H1 (cell line): ENCODE results near the gene OSBP. TPM values are rescaled to one million over a fixed set of nuclear protein-coding genes. Genes with fewer than 3 reads are reported as not detected.

Experiments
- CTCF ChIA-PET: fragments of 300-600 bp; sonication (Branson Sonifier 250); formaldehyde crosslinking; loops from one replicate; lab custom pipeline; 2021; ENCODE audit not compliant: partially characterized antibody; lab: Charles Lee
- POLR2A ChIA-PET: fragments of 300-600 bp; sonication (Branson Sonifier 250); formaldehyde crosslinking; loops from one replicate; lab custom pipeline; 2021; ENCODE audit warnings: inconsistent platforms; ENCODE audit not compliant: partially characterized antibody; lab: Charles Lee
- DNase-seq, 2 experiments: peaks; one replicate each; pipeline versions ENCODE4 v3.0.0 to v3.0.0-alpha.2; 2010 to 2022; ENCODE audit warnings: low spot score in 2 of 2, low read depth in 1 of 2, mixed read lengths in 1 of 2
- FAIRE-seq: peaks from 2 replicates; lab custom pipeline; 2011; peaks lifted over from hg19 to GRCh38; lab: Jason Lieb, UNC
- H2AFZ ChIP-seq: 2 replicates; pipeline ENCODE4 v1.8.1; 2012; ENCODE audit warnings: low read length, inconsistent platforms
- H2AK5ac ChIP-seq: 2 replicates; pipeline ENCODE4 v1.6.1; 2013; ENCODE audit warnings: low read depth, low read length
- H2BK120ac ChIP-seq: replicated peaks from 2 replicates; pipeline ENCODE3; 2013; ENCODE audit warnings: low read depth, low read length, inconsistent platforms
- H2BK12ac ChIP-seq: 2 replicates; pipeline ENCODE4 v1.6.1; 2013; ENCODE audit warnings: low read depth, low read length
- H2BK15ac ChIP-seq: 2 replicates; pipeline ENCODE4 v1.6.1; 2013; ENCODE audit warnings: low read length
- H2BK20ac ChIP-seq: 2 replicates; pipeline ENCODE4 v1.6.1; 2013; ENCODE audit warnings: low read length
- H2BK5ac ChIP-seq: 2 replicates; pipeline ENCODE4 v1.6.1; 2013; ENCODE audit warnings: low read depth, low read length
- H3K14ac ChIP-seq: 2 replicates; pipeline ENCODE4 v1.6.1; 2013; ENCODE audit warnings: inconsistent platforms; ENCODE audit not compliant: insufficient read length
- H3K18ac ChIP-seq: 2 replicates; pipeline ENCODE4 v1.6.1; 2013; ENCODE audit warnings: low read length; ENCODE audit errors: extremely low read depth
- H3K23ac ChIP-seq: 2 replicates; pipeline ENCODE4 v1.6.1; 2013; ENCODE audit warnings: inconsistent platforms; ENCODE audit not compliant: insufficient read length
- H3K23me2 ChIP-seq: 2 replicates; pipeline ENCODE4 v1.6.1; 2013; ENCODE audit warnings: low read depth, low read length
- H3K27ac ChIP-seq: 2 replicates; pipeline ENCODE4 v1.6.1; 2011; ENCODE audit warnings: low read depth, low read length, inconsistent platforms
- H3K27me3 ChIP-seq, 4 experiments: replicated peaks in 1 of 4; 1 replicate in 1 of 4; 2 replicates in 3 of 4; pipeline versions ENCODE4 v1.6.1 to v1.8.1; 2011 to 2013; ENCODE audit warnings: low read length in 3 of 4, mild to moderate bottlenecking in 3 of 4, inconsistent platforms in 2 of 4, mixed read lengths in 2 of 4, moderate library complexity in 1 of 4; ENCODE audit not compliant: control insufficient read depth in 3 of 4, insufficient read depth in 3 of 4; ENCODE audit errors: extremely low read depth in 1 of 4
- H3K36me3 ChIP-seq, 4 experiments: 2 replicates each; pipeline versions ENCODE4 v1.6.1 to v1.8.1; 2011 to 2013; ENCODE audit warnings: mild to moderate bottlenecking in 4 of 4, low read length in 3 of 4, moderate library complexity in 2 of 4, control low read depth in 1 of 4, inconsistent platforms in 1 of 4; ENCODE audit not compliant: insufficient read depth in 4 of 4, control insufficient read depth in 2 of 4
- H3K4ac ChIP-seq: replicated peaks from 2 replicates; pipeline ENCODE3; 2013; ENCODE audit warnings: low read length, low read depth, mixed read lengths, inconsistent platforms; ENCODE audit not compliant: insufficient read length
- H3K4me1 ChIP-seq, 4 experiments: replicated peaks in 1 of 4; 1 replicate in 1 of 4; 2 replicates in 3 of 4; pipeline versions ENCODE4 v1.6.1 to v1.8.1; 2011 to 2013; ENCODE audit warnings: low read length in 3 of 4, inconsistent platforms in 2 of 4, mixed read lengths in 1 of 4; ENCODE audit not compliant: insufficient read depth in 4 of 4, control insufficient read depth in 3 of 4
- H3K4me2 ChIP-seq, 2 experiments: 2 replicates each; pipeline versions ENCODE4 v1.6.1 to v1.8.1; 2011 to 2013; ENCODE audit warnings: low read depth in 2 of 2, low read length in 2 of 2, control low read depth in 1 of 2, inconsistent platforms in 1 of 2, mild to moderate bottlenecking in 1 of 2; ENCODE audit not compliant: insufficient read depth in 1 of 2
- H3K4me3 ChIP-seq, 4 experiments: fragments of 200-600, 300-600 bp in 1 of 4; sonication (generic), shearing (Covaris generic), sonication (Bioruptor Twin) in 1 of 4; 2 replicates each; pipeline versions ENCODE4 v1.5.1 to v1.8.1; 2011 to 2016; ENCODE audit warnings: low read length in 4 of 4, low read depth in 3 of 4, control low read depth in 2 of 4, inconsistent platforms in 2 of 4, mild to moderate bottlenecking in 2 of 4, mixed read lengths in 1 of 4, moderate library complexity in 1 of 4; ENCODE audit not compliant: insufficient read depth in 2 of 4; ENCODE audit errors: extremely low read depth in 1 of 4
- H3K56ac ChIP-seq: replicated peaks from 2 replicates; pipeline ENCODE3; 2013; ENCODE audit warnings: low read depth, mild to moderate bottlenecking, mixed read lengths, low read length, inconsistent platforms; ENCODE audit not compliant: insufficient read length
- H3K79me1 ChIP-seq: 2 replicates; pipeline ENCODE4 v1.6.1; 2013; ENCODE audit warnings: low read depth, low read length, control low read depth
- H3K79me2 ChIP-seq, 2 experiments: 2 replicates each; pipeline versions ENCODE4 v1.6.1 to v1.8.1; 2012 to 2013; ENCODE audit warnings: low read length in 2 of 2, mild to moderate bottlenecking in 2 of 2, inconsistent platforms in 1 of 2; ENCODE audit not compliant: insufficient read depth in 2 of 2, control insufficient read depth in 1 of 2
- H3K9ac ChIP-seq, 4 experiments: replicated peaks in 1 of 4; 1 replicate in 1 of 4; 2 replicates in 3 of 4; pipeline versions ENCODE4 v1.6.1 to v1.8.1; 2011 to 2013; ENCODE audit warnings: low read depth in 3 of 4, low read length in 3 of 4, control low read depth in 2 of 4, mild to moderate bottlenecking in 2 of 4, moderate library complexity in 2 of 4, inconsistent platforms in 1 of 4; ENCODE audit errors: extremely low read depth in 1 of 4
- H3K9me3 ChIP-seq, 2 experiments: 2 replicates each; pipeline versions ENCODE4 v1.6.1 to v1.8.1; 2012 to 2013; ENCODE audit warnings: mild to moderate bottlenecking in 2 of 2, moderate library complexity in 2 of 2, control low read depth in 1 of 2, inconsistent platforms in 1 of 2, low read depth in 1 of 2, low read length in 1 of 2, mixed read lengths in 1 of 2; ENCODE audit not compliant: insufficient read depth in 2 of 2
- H4K20me1 ChIP-seq, 2 experiments: replicated peaks in 1 of 2; 2 replicates each; pipeline versions ENCODE3 to v1.8.1; 2011 to 2013; ENCODE audit warnings: inconsistent platforms in 2 of 2, low read length in 2 of 2, mild to moderate bottlenecking in 1 of 2; ENCODE audit not compliant: insufficient read depth in 2 of 2, control insufficient read depth in 1 of 2
- H4K5ac ChIP-seq: 2 replicates; pipeline ENCODE4 v1.6.1; 2013; ENCODE audit warnings: low read length, low read depth, mixed read lengths, inconsistent platforms; ENCODE audit not compliant: insufficient read length
- H4K8ac ChIP-seq: 2 replicates; pipeline ENCODE4 v1.8.0; 2013; ENCODE audit warnings: mild to moderate bottlenecking, moderate library complexity, low read length, inconsistent platforms; ENCODE audit not compliant: insufficient read depth; ENCODE audit errors: extremely low read depth
- H4K91ac ChIP-seq: replicated peaks from 2 replicates; pipeline ENCODE3; 2013; ENCODE audit warnings: low read length, mixed read lengths, inconsistent platforms; ENCODE audit not compliant: insufficient read length
- BACH1 ChIP-seq: IDR thresholded peaks from 2 replicates; pipeline ENCODE4 v1.6.1; 2012; ENCODE audit warnings: low read length, improper control_type of control experiment
- CEBPB ChIP-seq: IDR thresholded peaks from 2 replicates; pipeline ENCODE4 v1.6.1; 2012; ENCODE audit warnings: low read depth, low read length
- CHD2 ChIP-seq: IDR thresholded peaks from 2 replicates; pipeline ENCODE4 v1.6.1; 2012; ENCODE audit warnings: low read length, improper control_type of control experiment
- E2F6 ChIP-seq: IDR thresholded peaks from 2 replicates; pipeline ENCODE4 v1.6.1; 2012; ENCODE audit warnings: inconsistent platforms
- GABPA ChIP-seq: IDR thresholded peaks from 2 replicates; pipeline ENCODE4 v1.6.1; 2011; ENCODE audit warnings: mild to moderate bottlenecking, low read length, moderate library complexity, borderline replicate concordance; ENCODE audit not compliant: insufficient read depth
- KDM4A ChIP-seq: IDR thresholded peaks from one replicate; pipeline ENCODE4 v1.7.1; 2012; ENCODE audit warnings: low read depth, mild to moderate bottlenecking, moderate library complexity, low read length, inconsistent platforms; ENCODE audit not compliant: severe bottlenecking
- MAFK ChIP-seq: IDR thresholded peaks from 2 replicates; pipeline ENCODE4 v1.6.1; 2012; ENCODE audit warnings: low read depth, mild to moderate bottlenecking, improper control_type of control experiment, low read length
- POU5F1 ChIP-seq: IDR thresholded peaks from 2 replicates; pipeline ENCODE4 v1.6.1; 2011; ENCODE audit warnings: low read depth, mild to moderate bottlenecking, low read length, moderate library complexity
- RNF2 ChIP-seq: fragments of 200-900, 300-1000 bp; sonication (generic); IDR thresholded peaks from 2 replicates; pipeline ENCODE4 v1.7.1; 2016; ENCODE audit warnings: borderline replicate concordance, low read depth, mild to moderate bottlenecking, antibody characterized with exemption, low read length; ENCODE audit not compliant: poor library complexity, severe bottlenecking; ENCODE audit errors: missing control alignments
- TBP ChIP-seq: IDR thresholded peaks from 2 replicates; pipeline ENCODE4 v1.6.1; 2011; ENCODE audit warnings: low read depth, low read length, improper control_type of control experiment
- TCF12 ChIP-seq: IDR thresholded peaks from 2 replicates; pipeline ENCODE4 v1.6.1; 2011; ENCODE audit warnings: low read depth, mild to moderate bottlenecking, low read length
- WGBS, 2 experiments: shearing (Covaris generic) in 1 of 2; methylation state at CpG; one replicate each; pipeline versions ENCODE4 v1.1.6 to v1.1.7; 2013 to 2015; ENCODE audit warnings: low lambda C conversion rate in 2 of 2, mixed read lengths in 2 of 2, inconsistent platforms in 1 of 2, low coverage in 1 of 2, missing lambda C conversion rate in 1 of 2; ENCODE audit not compliant: insufficient replicate concordance in 2 of 2, insufficient coverage in 1 of 2, insufficient read length in 1 of 2; ENCODE audit errors: extremely low coverage in 1 of 2, missing lambda C conversion rate in 1 of 2; 5-methylcytosine and 5-hydroxymethylcytosine counted together
- polyA plus RNA-seq, 7 experiments: library from polyadenylated mRNA; depleted of rRNA in 3 of 7; stranded (reverse) in 5 of 7; unstranded in 2 of 7; fragments of >200 nt in 5 of 7; fragments of 200-250 nt in 2 of 7; gene quantifications; 1 replicate in 5 of 7; 2 replicates in 1 of 7; 4 replicates in 1 of 7; pipeline versions ENCODE4 v1.2.1 to v1.2.3, GENCODE V29; 2011 to 2013; ENCODE audit warnings: missing spikeins in 2 of 7, mixed read lengths in 2 of 7
- total RNA-seq: library from RNA; stranded (reverse); fragmentation: NEBNext Ultra II Directional; extraction: Animal tissue kit (Norgen Biotek cat#: 25700); gene quantifications from 2 replicates; pipeline ENCODE4 v1.2.1, GENCODE V29; 2021

Gene OSBP
- total and polyA plus RNA-seq, 2 of the 8 experiments (the other 6 are each of a cell fraction or from before 2014, with no cell fraction given) = 13.2 to 43.1 TPM

GRCh38 chr11:59551659-59552521, 63.7 kb downstream of the OSBP start:
- Histone ChIP-seq H2AK5ac (no peak overlapping the region), H3K4me1 (peaks cover 0 to 7% (median 0%) of the 10 kb centered on the region in 4 experiments; a peak in 2 of 7 replicates), H2BK20ac (no peak overlapping the region), H2BK12ac (no peak overlapping the region), H3K36me3 (no peaks in the 10 kb centered on the region), H3K79me2 (no peaks in the 10 kb centered on the region), H3K56ac (no peak overlapping the region), H3K23ac (no peak overlapping the region), H3K27me3 (no peaks in the 10 kb centered on the region), H4K91ac (no peak overlapping the region), H2BK15ac (no peak overlapping the region), H2AFZ (peak overlapping the region; percentile 0; the same call in 1 of the 2 replicates), H3K9me3 (no peaks in the 10 kb centered on the region), H4K8ac (no peak overlapping the region), H4K20me1 (no peaks in the 10 kb centered on the region), H2BK5ac (no peak overlapping the region), H3K4me3 (peak overlapping the region; percentile 68 to 93 (median 80)), H3K18ac (no peak overlapping the region), H3K4ac (no peak overlapping the region), H3K27ac (no peak overlapping the region), H3K4me2 (peak overlapping the region; percentile 73 to 79), H2BK120ac (no peak overlapping the region), H3K9ac (no peak overlapping the region; a peak in 1 of 7 replicates), H3K79me1 (no peaks in the 10 kb centered on the region), H4K5ac (no peak overlapping the region), H3K23me2 (peaks cover 20% of the 10 kb centered on the region), H3K14ac (no peak overlapping the region)
- DNase-seq (no peak), FAIRE-seq (peak; percentile 39)
- ChIA-PET CTCF (interaction anchor here (1.1 kb wide), 1 partner anchor 10 kb away, joined by 4 read pairs; no protein-coding TSS in a partner anchor), POLR2A (interaction anchor here (1.9 kb wide), 1 partner anchor 11 kb away, joined by 4 read pairs; no protein-coding TSS in a partner anchor)
- 6% methylated on average over 25 of the region's 30 CpGs; no CpG with 5 or more reads in 1 of the 2 experiments for WGBS, 2 experiments
- 0 out of 2 replicates have a peak, but pooled peaks have one; percentile 40 for TF ChIP-seq TCF12
- TF ChIP-seq MAFK = peak; percentile 75; the same call in 1 of the 2 replicates
- no peak for TF ChIP-seq E2F6
- TF ChIP-seq CEBPB = peak; percentile 43; the same call in 1 of the 2 replicates
- no peak for TF ChIP-seq KDM4A
- no peak for TF ChIP-seq RNF2
- TF ChIP-seq POU5F1 = no peak
- no peak for TF ChIP-seq CHD2
- TF ChIP-seq TBP = peak; percentile 99
- TF ChIP-seq GABPA = no peak
- no peak for TF ChIP-seq BACH1
